Smooth muscle cell (in vitro differentiated cells): Measurements from ENCODE around the gene LSM14A. TPM values are rescaled to one million over a fixed set of nuclear protein-coding genes. Genes with fewer than 3 reads are reported as not detected.

Experiments used
- DNase-seq: peaks from one replicate; lab custom pipeline; 2025; ENCODE audit not compliant: unreplicated experiment; lab: John Stamatoyannopoulos, UW
- H2AFZ ChIP-seq: fragments of 200-600 bp; sonication (generic); 2 replicates; pipeline ENCODE4 v1.6.0; 2016; ENCODE audit warnings: antibody characterized with exemption, low read depth, mild to moderate bottlenecking
- H3F3A ChIP-seq: fragments of 200-600 bp; sonication (generic); 2 replicates; pipeline ENCODE4 v1.6.0; 2017; ENCODE audit warnings: antibody characterized with exemption, low read depth
- H3K27ac ChIP-seq: fragments of 200-600 bp; sonication (generic); 2 replicates; pipeline ENCODE4 v1.5.1; 2016; ENCODE audit warnings: low read depth, mild to moderate bottlenecking
- H3K27me3 ChIP-seq: fragments of 200-600 bp; sonication (generic); 2 replicates; pipeline ENCODE4 v1.6.1; 2016; ENCODE audit warnings: low read depth, mild to moderate bottlenecking
- H3K36me3 ChIP-seq: fragments of 200-600 bp; sonication (generic); 2 replicates; pipeline ENCODE4 v1.5.1; 2016; ENCODE audit warnings: low read depth
- H3K4me1 ChIP-seq: fragments of 200-600 bp; sonication (generic); 2 replicates; pipeline ENCODE4 v1.5.1; 2016; ENCODE audit warnings: low read depth
- H3K4me2 ChIP-seq: fragments of 200-600 bp; sonication (generic); 2 replicates; pipeline ENCODE4 v1.6.0; 2016; ENCODE audit warnings: mild to moderate bottlenecking
- H3K4me3 ChIP-seq: fragments of 200-600 bp; sonication (generic); 2 replicates; pipeline ENCODE4 v1.5.1; 2016; ENCODE audit warnings: mild to moderate bottlenecking
- H3K79me2 ChIP-seq: fragments of 200-600 bp; sonication (generic); 2 replicates; pipeline ENCODE4 v1.6.0; 2016; ENCODE audit warnings: low read depth, mild to moderate bottlenecking
- H3K9ac ChIP-seq: fragments of 200-600 bp; sonication (generic); 2 replicates; pipeline ENCODE4 v1.6.0; 2016; ENCODE audit warnings: low read depth
- H3K9me3 ChIP-seq: fragments of 200-600 bp; sonication (generic); replicated peaks from 2 replicates; pipeline ENCODE4 v1.5.1; 2016; ENCODE audit warnings: low read depth
- H4K20me1 ChIP-seq: fragments of 200-600 bp; sonication (generic); 2 replicates; pipeline ENCODE4 v1.6.0; 2016; ENCODE audit warnings: low read depth
- WGBS: methylation state at CpG from one replicate; pipeline ENCODE4 v1.1.7; 2016; ENCODE audit warnings: low lambda C conversion rate; 5-methylcytosine and 5-hydroxymethylcytosine counted together
- polyA plus RNA-seq: library from polyadenylated mRNA; unstranded; fragments of >200 nt; fragmentation: Nextera tagmentation; extraction: Ambion mirVana; gene quantifications from 2 replicates; pipeline ENCODE4 v1.2.1, GENCODE V29; 2016
- total RNA-seq: library from RNA; depleted of rRNA; stranded (reverse); fragments of >200 nt; gene quantifications from 2 replicates; pipeline ENCODE4 v1.2.3, GENCODE V29; 2014
- TF ChIP-seq, protein P1 (sequence below): fragments of 200-600 bp; sonication (generic); IDR thresholded peaks from 2 replicates; pipeline ENCODE4 v1.5.1; 2017; ENCODE audit warnings: borderline replicate concordance, mild to moderate bottlenecking, antibody characterized with exemption; ENCODE audit not compliant: insufficient read depth, poor library complexity, severe bottlenecking

The LSM14A gene
- total and polyA plus RNA-seq, 2 experiments from 2014 or later = 63.0 to 90.9 TPM

DNA sequence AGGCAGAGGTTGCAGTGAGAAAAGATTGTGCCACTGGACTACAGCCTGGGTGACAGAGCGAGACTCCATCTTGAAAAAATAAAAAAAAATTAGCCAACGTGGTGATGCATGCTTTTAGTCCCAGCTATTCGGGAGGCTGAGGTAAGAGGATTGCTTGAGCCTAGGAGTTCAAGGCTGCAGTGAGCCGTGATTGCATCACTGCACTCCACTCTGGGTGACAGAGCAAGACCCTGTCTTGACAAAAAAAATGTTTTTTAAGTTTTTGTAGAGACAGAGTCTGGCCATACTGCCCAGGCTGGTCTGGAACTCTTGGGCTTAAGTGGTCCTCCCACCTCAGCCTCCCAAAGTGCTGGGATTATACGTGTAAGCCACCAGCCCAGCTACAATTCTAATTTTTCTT is 22.4 kb upstream of the LSM14A start:
- DNase-seq = no peak
- no peaks in the 10 kb centered on the region for H3K4me1 ChIP-seq
- no peak overlapping the region for H3K27ac ChIP-seq
- no peaks in the 10 kb centered on the region for H3K9me3 ChIP-seq
- no peak overlapping the region for H2AFZ ChIP-seq
- H3K79me2 ChIP-seq = no peaks in the 10 kb centered on the region
- no peaks in the 10 kb centered on the region for H4K20me1 ChIP-seq
- H3K9ac ChIP-seq = no peak overlapping the region
- H3K36me3 ChIP-seq = no peaks in the 10 kb centered on the region
- H3F3A ChIP-seq = no peaks in the 10 kb centered on the region
- no peaks in the 10 kb centered on the region for H3K27me3 ChIP-seq
- WGBS = 85% methylated on average over 5 of the region's 5 CpGs
- no peak overlapping the region for H3K4me3 ChIP-seq
- no peak overlapping the region for H3K4me2 ChIP-seq
- TF ChIP-seq, protein P1, sequence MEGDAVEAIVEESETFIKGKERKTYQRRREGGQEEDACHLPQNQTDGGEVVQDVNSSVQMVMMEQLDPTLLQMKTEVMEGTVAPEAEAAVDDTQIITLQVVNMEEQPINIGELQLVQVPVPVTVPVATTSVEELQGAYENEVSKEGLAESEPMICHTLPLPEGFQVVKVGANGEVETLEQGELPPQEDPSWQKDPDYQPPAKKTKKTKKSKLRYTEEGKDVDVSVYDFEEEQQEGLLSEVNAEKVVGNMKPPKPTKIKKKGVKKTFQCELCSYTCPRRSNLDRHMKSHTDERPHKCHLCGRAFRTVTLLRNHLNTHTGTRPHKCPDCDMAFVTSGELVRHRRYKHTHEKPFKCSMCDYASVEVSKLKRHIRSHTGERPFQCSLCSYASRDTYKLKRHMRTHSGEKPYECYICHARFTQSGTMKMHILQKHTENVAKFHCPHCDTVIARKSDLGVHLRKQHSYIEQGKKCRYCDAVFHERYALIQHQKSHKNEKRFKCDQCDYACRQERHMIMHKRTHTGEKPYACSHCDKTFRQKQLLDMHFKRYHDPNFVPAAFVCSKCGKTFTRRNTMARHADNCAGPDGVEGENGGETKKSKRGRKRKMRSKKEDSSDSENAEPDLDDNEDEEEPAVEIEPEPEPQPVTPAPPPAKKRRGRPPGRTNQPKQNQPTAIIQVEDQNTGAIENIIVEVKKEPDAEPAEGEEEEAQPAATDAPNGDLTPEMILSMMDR = no peak

DNA sequence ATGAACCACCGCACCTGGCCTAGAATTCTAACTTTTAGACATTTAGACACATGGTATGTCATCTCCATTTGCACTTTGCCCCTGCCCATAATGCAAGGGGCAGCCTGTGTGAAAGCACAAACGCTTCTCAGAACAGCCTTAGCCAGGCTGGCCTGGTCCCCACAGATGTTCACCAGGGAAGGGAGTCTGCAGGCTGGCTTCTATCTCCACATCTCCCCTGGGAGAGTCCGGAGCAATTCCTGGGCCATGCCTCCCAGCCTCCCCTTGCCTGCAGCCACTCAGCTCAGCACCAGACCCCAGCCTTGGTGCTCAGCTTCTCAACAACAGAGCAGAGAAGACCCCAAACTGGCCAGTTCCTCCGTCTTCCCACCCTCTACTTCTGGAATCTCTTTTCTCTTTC is 21.7 kb upstream of the LSM14A start:
- Histone ChIP-seq H3K79me2 (no peaks in the 10 kb centered on the region), H3K4me2 (no peak overlapping the region), H3K9me3 (no peaks in the 10 kb centered on the region), H3K4me3 (no peak overlapping the region), H3K36me3 (no peaks in the 10 kb centered on the region), H2AFZ (no peak overlapping the region), H3F3A (no peaks in the 10 kb centered on the region), H3K27me3 (no peaks in the 10 kb centered on the region), H3K4me1 (no peaks in the 10 kb centered on the region), H4K20me1 (no peaks in the 10 kb centered on the region), H3K9ac (no peak overlapping the region), H3K27ac (no peak overlapping the region)
- DNase-seq = no peak
- TF ChIP-seq, protein P1 = no peak
- 91% methylated on average over 4 of the region's 4 CpGs for WGBS

DNA sequence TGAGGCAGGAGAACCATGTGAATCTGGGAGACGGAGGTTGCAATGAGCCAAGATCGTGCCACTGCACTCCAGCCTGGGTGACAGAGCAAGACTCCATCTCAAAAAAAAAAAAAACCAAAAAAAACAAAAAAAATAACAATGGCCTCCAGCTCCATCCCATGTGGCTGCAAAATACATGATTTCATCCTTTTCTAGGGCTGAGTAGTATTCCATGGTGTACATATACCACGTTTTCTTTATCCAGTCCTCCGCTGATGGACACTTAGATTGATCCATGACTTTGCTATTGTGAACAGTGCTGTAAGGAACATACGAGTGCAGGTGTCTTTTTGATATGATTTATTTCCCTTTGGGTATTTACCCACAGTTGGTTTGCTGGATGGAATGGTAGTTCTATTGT is 20.9 kb upstream of the LSM14A start:
- no peak overlapping the region for H2AFZ ChIP-seq
- H3K4me2 ChIP-seq = no peak overlapping the region
- H4K20me1 ChIP-seq = no peaks in the 10 kb centered on the region
- no peaks in the 10 kb centered on the region for H3F3A ChIP-seq
- no peak overlapping the region for H3K27ac ChIP-seq
- no peaks in the 10 kb centered on the region for H3K9me3 ChIP-seq
- WGBS = 88% methylated on average over 5 of the region's 5 CpGs
- no peaks in the 10 kb centered on the region for H3K79me2 ChIP-seq
- H3K9ac ChIP-seq = no peak overlapping the region
- no peak for DNase-seq
- H3K4me1 ChIP-seq = no peaks in the 10 kb centered on the region
- H3K27me3 ChIP-seq = no peaks in the 10 kb centered on the region
- no peaks in the 10 kb centered on the region for H3K36me3 ChIP-seq
- TF ChIP-seq, protein P1 = no peak
- H3K4me3 ChIP-seq = no peak overlapping the region

DNA sequence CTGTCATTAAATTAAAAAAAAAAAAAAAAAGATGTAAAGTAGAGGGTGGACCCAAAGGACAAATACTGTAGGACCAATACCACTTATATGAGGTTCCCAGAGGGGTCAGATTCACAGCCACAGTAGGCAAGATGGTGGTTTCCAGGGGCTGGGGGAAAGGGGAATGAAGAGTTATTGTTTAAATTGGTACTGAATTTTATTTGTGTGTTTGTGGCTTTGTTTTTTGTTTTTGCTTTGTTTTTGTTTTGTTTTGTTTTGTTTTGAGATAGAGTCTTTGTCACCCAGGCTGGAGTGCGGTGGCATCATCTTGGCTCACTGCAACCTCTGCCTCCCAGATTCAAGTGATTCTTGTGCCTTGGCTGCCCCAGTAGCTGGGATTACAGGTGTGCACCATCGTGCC is 17.9 kb upstream of the LSM14A start:
- Histone ChIP-seq H3K79me2 (no peaks in the 10 kb centered on the region), H3K4me2 (no peak overlapping the region), H3K9ac (no peak overlapping the region), H3K27me3 (no peaks in the 10 kb centered on the region), H3K4me1 (no peaks in the 10 kb centered on the region), H3F3A (no peaks in the 10 kb centered on the region), H4K20me1 (no peaks in the 10 kb centered on the region), H3K36me3 (no peaks in the 10 kb centered on the region), H3K4me3 (no peak overlapping the region), H2AFZ (no peak overlapping the region), H3K27ac (no peak overlapping the region), H3K9me3 (no peaks in the 10 kb centered on the region)
- TF ChIP-seq, protein P1 = no peak
- no peak for DNase-seq
- 89% methylated on average over 2 of the region's 2 CpGs for WGBS
